HG03175 (cell line): ENCODE results near the gene RASA4.
A peak's percentile ranks its signal among the peaks of the same experiment; 100 is the strongest.
"Not testable (repeated sequence)": the region's sequence is repeated elsewhere in the genome, so short reads cannot be mapped to it uniquely, and the experiment has no call there.

Experiments
- ATAC-seq: cut with Tn5 transposase; IDR thresholded peaks from one replicate; pipeline ENCODE4 v1.9.1; 2021; ENCODE audit warnings: mild to moderate bottlenecking, moderate library complexity; ENCODE audit not compliant: unreplicated experiment

The RASA4 gene

DNA sequence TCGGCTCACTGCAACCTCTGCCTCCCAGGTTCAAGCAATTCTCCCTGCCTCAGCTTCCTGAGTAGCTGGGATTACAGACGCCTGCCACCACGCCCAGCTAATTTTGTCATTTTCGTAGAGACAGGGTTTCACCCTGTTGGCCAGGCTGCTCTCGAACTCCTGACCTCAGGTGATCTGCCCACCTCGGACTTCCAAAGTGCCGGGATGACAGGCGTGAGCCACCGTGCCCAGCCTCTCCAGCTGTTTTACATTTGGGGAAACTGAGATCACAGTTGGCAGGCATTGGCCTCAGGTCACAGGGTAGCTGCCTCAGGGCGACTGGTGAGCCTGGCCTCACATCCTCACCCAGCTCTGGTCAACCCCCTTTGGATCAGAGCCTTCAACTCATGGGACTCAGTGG is 6.8 kb downstream of the RASA4 start:
- not testable (repeated sequence) for ATAC-seq

DNA sequence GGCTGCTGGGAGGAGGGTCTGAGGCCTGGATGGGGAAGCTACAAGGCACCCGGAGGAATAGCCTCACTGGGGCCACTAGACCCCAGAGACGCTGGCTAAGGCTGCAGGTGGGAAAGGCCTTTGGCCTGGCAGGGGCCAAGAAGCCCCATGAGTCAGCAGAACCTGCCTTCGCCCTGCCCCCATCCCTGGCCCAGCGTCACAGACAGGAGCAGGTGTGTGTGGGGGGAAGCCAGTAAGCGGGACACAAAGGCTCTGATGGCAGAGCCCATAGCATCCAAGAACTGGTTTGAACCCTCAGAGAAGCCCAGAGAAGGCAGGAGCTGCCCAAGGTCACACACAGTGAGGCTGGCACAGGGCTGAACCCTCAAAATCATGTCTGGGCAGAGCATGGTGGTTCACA is 9.7 kb downstream of the RASA4 start:
- ATAC-seq: not testable (repeated sequence)

DNA sequence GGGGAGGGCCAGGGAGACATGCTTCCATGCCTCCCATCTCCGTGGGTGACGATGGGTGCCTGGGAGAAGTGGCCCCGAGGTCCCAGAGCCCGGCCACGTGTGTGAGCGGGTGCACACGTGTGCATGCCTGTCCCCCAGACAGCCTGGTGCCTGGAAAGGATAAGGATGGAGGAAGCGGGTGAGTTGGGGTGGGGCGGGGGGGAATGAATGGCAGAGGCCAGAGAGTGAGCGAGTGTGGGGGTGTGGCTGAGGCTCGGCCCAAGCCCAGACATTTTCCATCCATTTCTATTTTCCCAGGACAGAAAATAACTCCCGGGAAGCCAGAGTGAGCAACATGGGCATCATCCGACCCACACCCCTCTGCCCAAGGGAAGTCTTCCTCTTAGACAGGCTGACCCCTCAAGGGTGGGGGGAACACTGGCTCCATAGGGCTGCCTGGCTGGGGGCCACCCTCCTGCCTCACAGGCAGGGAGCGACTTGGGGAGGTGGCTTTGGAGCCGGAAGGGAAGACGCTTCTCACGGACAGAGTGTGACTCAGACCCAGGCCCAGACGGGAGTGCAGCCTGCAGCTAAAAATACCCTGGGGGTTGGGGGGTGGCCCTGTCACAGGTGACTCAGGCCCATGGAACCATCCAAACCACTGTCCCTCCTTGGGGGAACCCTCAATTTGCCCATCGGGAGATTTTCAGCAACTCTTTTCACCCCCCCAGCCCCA is 12.0 kb downstream of the RASA4 start:
- not testable (repeated sequence) for ATAC-seq

DNA sequence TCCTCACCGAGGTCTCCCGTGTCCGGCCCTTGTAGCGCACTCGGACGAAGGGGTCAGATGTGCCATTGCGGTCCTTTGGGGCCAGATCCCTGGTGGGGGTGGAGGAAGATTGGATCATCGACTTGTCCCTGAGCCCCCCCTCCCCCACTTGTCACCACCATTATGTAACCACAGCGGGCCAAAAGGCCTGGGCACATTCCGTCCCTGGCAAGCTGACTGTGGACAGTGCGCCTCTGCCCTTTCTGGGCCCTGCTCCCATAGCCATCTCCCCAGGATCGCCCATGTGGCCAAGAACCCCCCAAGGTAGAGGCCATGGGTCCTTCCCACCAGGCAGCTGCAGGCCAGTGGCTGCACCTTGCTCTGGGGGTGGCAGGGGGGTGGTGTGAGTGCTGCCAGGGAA is 14.2 kb downstream of the RASA4 start:
- not testable (repeated sequence) for ATAC-seq

DNA sequence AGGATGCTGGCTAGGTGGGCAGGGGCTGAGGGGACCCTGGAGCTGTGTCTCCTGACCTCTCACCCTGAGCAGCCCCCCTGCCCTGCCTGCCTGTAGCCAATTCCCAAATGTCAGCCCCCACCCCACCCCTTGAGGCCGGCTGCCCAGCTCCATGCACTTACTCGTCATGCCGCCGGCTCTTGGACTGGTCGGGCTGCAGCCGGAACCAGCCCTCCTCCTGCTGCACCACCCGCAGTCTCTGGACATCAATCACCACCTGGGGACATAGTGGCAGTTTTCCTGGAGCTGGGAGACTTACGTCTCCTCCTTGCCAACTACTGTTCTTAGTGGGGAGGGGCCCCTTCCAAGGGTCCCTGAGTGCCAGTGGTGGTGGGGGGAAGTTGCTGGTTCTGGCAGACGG is 16.9 kb downstream of the RASA4 start:
- ATAC-seq: not testable (repeated sequence)

DNA sequence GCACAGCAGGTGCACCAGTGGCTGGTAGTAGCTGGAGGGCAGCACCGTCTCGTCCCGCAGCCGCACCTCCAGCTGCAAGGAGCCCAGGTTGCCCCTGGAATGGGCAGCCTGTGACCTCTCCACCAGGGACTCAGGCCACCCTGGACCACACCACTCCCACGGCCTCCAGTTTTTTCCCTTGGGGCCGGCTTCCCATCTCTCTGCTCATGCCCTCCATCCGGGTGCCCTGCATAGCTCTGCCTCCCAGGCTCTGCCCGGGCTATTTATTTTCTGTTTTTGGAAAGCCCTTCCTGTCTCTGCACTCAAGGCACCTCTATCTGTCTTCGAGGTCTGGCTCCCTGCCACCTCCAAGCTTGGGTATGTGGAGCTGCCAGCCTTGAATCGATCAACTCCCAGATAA is 20.5 kb downstream of the RASA4 start:
- not testable (repeated sequence) for ATAC-seq

DNA sequence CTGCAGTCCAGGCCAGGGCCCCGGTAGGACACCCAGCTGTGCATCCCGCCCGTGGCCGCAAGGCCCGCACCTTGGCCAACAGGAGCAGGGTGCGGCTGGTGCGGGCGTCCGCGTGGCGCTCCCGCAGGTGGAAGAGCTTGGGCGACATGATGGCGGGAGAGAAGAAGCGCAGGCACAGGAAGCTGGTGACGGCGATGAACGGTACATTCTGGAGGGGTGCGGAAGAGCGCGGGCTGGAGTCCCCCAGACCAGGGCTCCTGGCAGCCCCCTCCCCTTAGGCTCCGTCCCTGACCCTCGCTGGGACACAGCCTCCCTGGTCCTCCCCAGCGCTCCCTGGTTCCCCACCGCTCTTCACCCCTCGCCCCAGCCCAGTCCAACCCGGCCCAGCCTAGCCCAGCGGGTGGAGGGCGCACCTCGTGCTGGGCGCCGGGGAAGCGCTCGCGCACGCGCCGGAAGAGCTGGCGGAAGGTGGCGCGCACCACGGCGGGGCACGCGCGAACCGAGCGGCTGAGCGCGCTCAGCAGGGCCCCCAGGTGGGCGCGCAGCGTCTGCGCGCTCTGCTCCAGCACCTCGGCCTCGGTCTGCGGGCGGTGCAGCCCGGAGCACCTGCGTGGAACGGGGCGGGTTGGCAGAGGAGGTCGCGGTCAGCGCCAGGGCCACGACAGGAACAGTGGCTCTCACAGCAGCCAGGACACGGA is 22.8 kb downstream of the RASA4 start:
- peak; percentile 64 for ATAC-seq

DNA sequence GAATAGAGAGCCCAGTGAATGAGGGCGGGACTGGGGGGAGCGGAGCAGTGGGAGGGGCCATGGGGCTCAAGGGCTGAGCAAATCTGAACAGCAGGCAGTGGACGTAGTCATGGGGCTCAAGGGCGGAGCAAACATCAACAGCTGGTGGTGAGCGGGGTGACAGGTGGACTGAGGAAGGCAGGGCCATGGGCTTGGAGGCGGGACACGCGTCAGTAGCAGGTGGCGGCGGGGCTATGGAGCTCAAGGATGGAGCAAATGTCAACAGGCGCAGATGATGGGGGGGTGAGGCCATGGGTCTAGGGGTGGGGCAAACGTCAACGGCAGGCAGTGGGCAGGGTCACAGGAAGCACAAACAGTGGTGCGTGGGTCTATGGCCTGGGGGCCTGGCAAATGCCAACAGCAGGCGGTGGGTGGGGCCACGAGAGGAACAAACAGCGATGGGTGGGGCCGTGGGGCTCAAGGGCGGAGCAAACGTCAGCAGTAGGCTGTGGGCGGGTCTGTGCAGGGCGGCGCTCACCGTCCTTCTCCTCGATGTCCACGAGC is 24.0 kb downstream of the RASA4 start:
- ATAC-seq: peak; percentile 56

DNA sequence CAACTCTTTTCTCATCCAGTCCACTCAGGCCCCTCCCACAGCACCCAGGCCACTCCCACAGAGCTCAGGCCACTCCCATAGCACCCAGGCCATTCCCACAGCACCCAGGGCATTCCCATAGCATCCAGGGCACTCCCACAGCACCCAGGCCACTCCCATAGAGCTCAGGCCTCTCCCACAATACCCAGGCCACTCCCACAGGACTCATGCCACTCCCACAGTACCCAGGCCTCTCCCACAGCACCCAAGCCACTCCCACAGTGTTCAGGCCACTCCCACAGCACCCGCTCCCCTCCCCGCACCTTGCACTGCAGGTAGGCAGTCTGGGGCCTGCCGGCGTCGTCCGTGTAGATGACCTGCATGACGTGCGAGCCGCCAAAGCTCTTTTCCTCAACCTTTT is 26.7 kb downstream of the RASA4 start:
- ATAC-seq: peak; percentile 39

DNA sequence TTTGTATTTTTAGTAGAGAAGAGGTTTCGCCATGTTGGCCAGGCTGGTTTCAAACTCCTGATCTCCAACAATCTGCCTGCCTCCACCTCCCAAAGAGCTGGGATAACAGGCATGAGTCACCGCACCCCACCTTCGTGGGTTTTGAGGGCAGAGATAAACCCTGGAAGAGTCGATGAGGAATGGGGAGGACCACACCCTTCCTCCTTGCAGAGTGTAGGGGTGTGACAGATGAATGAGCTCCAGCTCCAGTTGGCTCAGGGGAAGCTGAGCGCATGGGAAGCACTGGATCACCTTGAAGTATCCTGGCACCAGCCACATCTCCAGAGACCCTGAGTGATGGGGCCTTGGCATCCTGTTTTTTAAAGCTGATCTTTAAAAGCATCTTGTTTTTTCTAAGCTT is 33.1 kb downstream of the RASA4 start:
- ATAC-seq: not testable (repeated sequence)

DNA sequence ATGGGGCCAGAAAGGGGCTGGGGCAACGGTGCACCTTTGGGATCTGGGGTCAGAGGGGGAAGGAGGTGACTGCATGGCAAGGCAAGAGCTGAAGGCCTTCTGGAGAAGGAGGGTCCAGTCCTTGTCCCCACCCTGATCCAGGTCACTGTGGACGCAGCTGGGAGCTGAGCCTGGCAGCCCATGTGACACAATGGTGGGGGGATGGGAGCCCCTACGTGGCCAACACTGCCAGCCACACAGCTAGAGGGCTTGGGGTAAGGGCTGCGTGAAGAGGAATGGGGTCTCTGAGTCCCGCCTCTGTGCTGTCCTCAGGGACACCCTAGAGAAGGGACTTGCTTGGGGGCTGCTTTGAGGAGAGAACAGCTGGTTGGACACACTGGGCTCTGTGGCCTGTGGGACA is 34.8 kb downstream of the RASA4 start:
- not testable (repeated sequence) for ATAC-seq

DNA sequence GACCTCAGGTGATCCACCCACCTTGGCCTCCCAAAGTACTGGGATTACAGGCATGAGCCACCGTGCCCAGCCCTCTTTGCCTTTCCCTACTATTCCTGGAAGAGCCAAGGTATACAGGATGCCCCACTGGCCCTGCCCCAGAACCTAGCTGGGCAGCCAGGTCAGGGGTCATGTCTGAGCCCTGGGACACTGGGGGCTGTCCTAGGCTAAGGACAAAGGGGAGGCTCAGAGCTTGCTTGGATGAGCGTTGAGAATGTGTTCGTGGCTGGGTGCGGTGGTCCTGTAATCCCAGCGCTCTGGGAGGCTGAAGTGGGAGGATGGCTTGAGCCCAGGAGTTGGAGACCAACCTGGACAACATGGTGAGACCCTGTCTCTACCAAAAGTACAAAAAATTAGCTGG is 38.1 kb downstream of the RASA4 start:
- not testable (repeated sequence) for ATAC-seq

DNA sequence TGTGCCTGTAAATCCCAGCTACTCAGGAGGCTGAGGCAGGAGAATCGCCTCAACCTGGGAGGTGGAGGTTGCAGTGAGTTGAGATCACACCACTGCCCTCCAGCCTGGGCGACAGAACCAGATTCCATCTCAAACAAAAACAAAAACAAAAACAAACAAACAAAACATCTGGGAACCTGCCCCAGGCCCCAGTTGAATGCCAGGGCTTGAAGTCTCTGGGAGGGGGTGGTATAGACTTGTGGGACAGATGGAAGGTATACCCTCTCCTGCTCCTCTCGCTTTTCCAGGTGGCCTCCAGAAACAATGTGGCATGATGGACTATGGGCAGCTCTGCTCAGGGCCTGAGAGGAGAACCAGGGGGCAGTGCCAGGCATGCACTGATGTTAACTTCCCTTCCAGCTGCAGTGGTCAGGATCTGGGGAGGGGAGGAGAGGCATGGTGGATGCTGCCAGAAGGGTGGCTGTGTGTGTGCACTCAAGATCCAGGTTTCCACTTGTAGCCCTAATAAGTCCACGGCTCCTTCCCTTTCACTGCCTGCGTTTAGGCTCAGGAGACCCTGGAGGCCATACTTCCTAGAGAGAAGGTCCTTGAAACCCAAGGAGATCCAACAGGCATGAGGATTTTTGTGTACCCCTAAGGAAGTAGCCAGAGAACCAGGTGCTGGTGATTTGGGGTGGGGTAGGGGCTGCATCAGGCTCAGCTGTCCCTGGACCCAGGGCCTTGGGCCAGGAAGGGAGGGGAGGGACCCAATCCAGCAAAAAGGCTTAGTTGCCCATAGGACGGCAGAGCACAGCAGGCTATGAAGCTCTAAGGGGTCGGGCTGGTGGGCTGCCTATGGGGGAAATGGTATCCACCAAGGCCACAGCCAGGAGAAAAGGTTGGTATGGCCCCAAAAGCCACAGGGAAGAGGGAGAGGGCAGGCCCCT is 39.0 kb downstream of the RASA4 start:
- not testable (repeated sequence) for ATAC-seq

DNA sequence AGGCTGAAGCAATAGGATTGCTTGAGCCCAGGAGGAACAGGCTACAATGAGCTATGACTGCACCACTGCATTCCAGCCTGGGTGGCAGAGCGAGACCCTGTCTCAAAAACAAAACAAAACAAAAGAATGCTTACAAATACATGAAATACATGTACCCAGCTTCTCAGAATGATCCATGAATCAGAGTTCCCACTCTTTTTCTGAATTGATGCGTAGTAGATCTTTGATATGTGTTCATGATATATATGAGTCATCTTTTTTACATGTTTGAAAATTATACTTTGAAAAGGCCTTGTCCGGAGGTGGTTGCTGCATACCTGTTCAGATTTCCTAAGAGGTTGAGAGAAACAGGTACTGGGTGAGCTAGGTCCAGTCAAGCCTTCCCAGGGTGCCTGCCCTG is 40.2 kb downstream of the RASA4 start:
- ATAC-seq: not testable (repeated sequence)

DNA sequence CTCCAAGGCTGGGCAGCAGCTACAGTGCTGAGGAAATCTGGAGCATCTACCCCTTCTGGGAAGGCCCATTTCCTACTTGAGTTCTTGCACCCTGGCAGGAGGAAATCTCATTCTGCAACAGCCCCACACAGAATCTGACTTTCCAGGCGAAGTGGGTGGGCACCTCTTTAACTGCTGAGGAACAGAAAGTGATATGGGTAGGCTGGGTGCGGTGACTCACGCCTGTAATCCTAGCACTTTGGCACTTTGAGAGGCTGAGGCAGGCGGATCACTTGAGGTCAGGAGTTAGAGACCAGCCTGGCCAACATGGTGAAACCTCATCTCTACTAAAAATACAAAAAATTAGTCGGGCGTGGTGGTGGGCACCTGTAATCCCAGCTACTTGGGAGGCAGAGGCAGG is 41.9 kb downstream of the RASA4 start:
- ATAC-seq: not testable (repeated sequence)

DNA sequence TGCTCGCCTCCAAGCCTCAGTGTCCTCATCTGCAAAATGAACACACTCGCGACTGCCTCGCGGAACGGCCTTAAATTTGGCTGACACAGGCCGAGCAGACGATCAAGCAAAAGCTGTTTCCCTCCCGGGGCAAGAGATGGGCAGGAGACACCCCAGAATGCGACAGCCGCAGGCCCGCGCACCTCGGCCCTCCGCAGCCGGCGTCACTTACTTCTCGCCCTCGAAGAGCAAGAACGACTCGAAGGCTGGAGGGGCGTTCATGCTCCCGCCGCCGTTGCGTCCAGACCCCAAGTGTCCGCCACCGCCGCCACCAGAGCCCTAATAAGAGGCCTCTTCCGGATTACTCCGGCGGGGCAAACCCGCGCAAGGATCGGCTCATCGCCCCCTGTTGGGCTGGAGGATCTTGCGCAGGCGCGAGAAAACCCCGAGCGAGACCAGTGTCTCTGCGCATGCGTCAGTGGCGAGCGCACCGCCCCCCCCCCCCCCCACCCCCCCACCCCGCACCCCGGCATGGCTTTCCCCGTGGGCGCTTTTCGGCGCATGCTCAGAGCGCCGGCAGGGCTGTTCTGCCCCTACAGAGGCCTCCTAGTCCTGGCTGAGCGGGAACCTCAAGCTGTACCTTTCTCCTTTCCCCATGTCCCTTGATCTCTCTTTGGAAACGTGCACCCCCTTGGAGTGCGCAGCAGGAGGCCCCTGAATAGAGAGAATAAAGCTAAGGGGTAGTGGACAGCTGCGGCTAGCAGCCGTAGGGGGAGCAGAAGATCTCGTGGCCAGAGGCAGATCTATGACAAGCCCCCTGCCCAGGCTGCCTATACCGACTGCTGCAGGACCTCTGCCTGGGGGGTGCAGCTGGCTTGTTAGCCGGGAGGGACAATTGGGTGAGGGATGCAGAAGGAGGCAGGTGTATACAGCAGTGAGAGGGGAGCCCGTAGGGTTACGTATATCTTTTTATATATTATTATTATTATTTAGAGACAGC is 44.0 kb downstream of the RASA4 start, which contains the start of gene POLR2J3:
POLR2J3 (minus strand) TSS at position 323 of the 979 bp plus-strand sequence; CDS start at position 261, 62 bp downstream.
- peak; percentile 96 for ATAC-seq

DNA sequence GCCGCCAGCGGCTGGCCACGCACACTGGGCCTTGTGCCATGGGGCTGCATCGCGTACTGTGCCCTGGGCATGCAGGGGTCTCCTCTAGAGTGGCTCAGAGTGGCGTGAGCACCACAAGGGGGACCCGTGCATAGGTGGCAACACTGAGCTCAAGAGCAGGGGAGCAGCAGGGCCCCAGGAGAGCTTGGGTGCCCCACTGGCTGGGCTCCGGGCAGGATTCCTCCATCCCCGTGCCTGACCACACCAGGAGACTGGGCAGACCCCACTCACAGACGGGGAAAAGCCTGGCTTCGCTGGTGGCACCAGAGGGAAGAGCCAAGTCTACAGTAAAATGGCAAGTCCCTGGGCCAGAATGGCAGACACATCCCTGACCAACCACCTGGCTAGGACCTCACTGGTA is 47.9 kb downstream of the RASA4 start:
- not testable (repeated sequence) for ATAC-seq

DNA sequence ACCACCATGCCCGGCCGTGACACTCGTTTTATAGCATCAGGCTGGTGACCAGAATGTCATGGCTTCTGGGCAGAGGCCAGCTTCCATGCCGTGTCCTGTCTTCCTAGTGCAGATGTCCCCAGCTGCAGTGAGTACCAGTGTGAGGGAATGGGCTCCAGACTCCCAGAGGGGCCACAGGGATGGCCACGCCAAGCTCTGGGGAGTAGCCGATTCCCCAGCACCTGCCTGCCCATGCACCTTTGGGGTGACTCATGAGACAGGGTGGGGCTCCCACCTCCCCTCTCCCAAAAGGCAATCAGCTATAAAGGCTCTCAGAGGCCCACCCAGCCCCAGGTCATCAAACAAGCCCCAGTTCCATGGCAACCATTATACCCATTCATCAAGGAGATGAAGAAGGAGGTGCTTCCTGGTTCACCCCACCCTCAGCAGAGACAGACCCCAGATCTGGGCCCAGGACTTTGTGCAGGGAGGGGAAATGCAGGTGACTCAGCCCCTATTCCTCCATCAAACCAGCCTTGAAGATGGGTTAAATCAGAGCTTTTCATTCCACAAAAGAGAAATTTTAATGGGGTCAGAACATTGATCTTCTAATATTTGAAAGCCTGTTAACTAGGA is 65.6 kb downstream of the RASA4 start, which contains the start of gene SPDYE2:
SPDYE2 (plus strand) TSS at position 419 of the 615 bp plus-strand sequence. CDS start 2,030 bp downstream, outside the sequence.
- not testable (repeated sequence) for ATAC-seq

DNA sequence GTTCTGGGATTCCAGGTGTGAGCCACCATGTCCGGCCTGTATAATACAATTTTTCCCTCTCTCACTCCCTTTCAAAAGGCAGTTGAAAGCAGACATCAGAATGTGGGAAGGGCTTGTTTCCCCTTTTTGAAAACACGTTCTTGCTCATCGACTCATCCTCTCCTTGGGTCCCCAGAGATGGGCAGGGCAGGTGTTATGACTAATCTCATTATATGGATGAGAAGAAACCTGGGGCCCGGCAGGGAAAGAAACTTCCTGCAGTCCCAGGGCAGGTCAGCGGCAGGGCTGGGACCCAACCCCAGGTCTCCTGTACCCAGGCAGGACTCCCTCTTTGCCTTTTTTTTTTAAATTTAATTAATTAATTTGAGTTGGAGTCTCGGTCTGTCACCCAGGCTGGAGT is 70.2 kb downstream of the RASA4 start:
- peak; percentile 86 for ATAC-seq
